Ovary (tissue), 9 donors: ENCODE results near the gene TUBA1C. TPM values are rescaled to one million over a fixed set of nuclear protein-coding genes. Genes with fewer than 3 reads are reported as not detected.

Source experiments
- DNase-seq, 5 donors: peaks; one replicate each; pipeline ENCODE4 v3.0.0-alpha.2; 2019 to 2020
- H3K27ac ChIP-seq, 2 donors: fragments of 200-600 bp; one replicate each; pipeline versions ENCODE4 v1.5.1 to v1.8.0; 2019 to 2022
- H3K27me3 ChIP-seq: fragments of 200-600 bp; one replicate; pipeline ENCODE4 v1.8.0; 2022
- H3K36me3 ChIP-seq: fragments of 200-600 bp; sonication (generic); one replicate; pipeline ENCODE4 v1.5.1; 2019
- H3K4me1 ChIP-seq: one replicate; pipeline ENCODE4 v1.8.1; 2013; ENCODE audit warnings: mild to moderate bottlenecking, moderate library complexity; ENCODE audit not compliant: insufficient read depth
- H3K4me3 ChIP-seq: fragments of 200-600 bp; sonication (generic); one replicate; pipeline ENCODE4 v1.5.1; 2017
- H3K9me3 ChIP-seq, 2 donors: fragments of 200-600 bp in 1 of 2; sonication (generic) in 1 of 2; one replicate each; pipeline versions ENCODE4 v1.5.1 to v1.8.1; 2013 to 2019; ENCODE audit warnings: mild to moderate bottlenecking in 1 of 2, moderate library complexity in 1 of 2
- EP300 ChIP-seq: sonication (generic); formaldehyde crosslinking; IDR thresholded peaks from one replicate; pipeline ENCODE4 v1.6.1; 2017; ENCODE audit warnings: antibody characterized with exemption
- POLR2A ChIP-seq: fragments of 450-650 bp; IDR thresholded peaks from one replicate; pipeline ENCODE4 v1.6.1; 2017; ENCODE audit warnings: antibody characterized with exemption, mild to moderate bottlenecking, moderate library complexity
- WGBS, 3 donors: extraction: QIAGEN DNeasy Blood & Tissue Kit in 1 of 3; methylation state at CpG; one replicate each; pipeline versions ENCODE4 v1.1.5 to v1.1.7; 2013 to 2017; 5-methylcytosine and 5-hydroxymethylcytosine counted together
- intact Hi-C, 4 donors: fragments of 100-400 bp; cut with DNase I; formaldehyde crosslinking; loops; one replicate each; pipeline versions ENCODE4 v1.11.0 to v1.15.1; 2022 to 2023
- polyA plus RNA-seq, 2 donors: library from polyadenylated mRNA; stranded (reverse); fragments of 200-250 nt in 1 of 2; fragments of 350-450 nt in 1 of 2; fragmentation: Illumina TruSeq in 1 of 2; extraction: RNeasy Lipid Tissue Mini Kit (QIAGEN cat#74804) in 1 of 2; gene quantifications; one replicate each; pipeline ENCODE4 v1.2.3, GENCODE V29; 2013 to 2014
- total RNA-seq, 7 donors: library from RNA; depleted of rRNA in 2 of 7; stranded (reverse); fragments of >200 nt in 2 of 7; fragmentation: NEBNext Ultra II Directional in 3 of 7; extraction: Animal tissue kit (Norgen Biotek cat#: 25700) in 3 of 7; gene quantifications; one replicate each; pipeline versions ENCODE4 v1.1.0 to v1.2.4, GENCODE V29; 2016 to 2023
- TF ChIP-seq, protein P1 (sequence below), 3 donors: fragments of 450-650 bp in 2 of 3; fragments of 200-600 bp in 1 of 3; IDR thresholded peaks; one replicate each; pipeline versions ENCODE4 v1.5.1 to v1.8.0; 2016 to 2022; ENCODE audit warnings: antibody characterized with exemption in 3 of 3, mild to moderate bottlenecking in 1 of 3
- donor health status: DM: no; HTN: no; CAD: no; lungs with moderate emphysema.
- donor health status: DM: no; HTN: no; CAD: no.
- donor health status: Bipolar disorder and iron deficiency.
- donor health status: DM: yes; HTN: yes; CAD: no.
- donor health status: DM: no; HTN: no; CAD: no.
- donor health status: DM: yes; HTN: yes; CAD: no.

TUBA1C gene
- total and polyA plus RNA-seq, 9 donors, result 51.9 to 179 (median 101) TPM

- TF ChIP-seq, protein P1, sequence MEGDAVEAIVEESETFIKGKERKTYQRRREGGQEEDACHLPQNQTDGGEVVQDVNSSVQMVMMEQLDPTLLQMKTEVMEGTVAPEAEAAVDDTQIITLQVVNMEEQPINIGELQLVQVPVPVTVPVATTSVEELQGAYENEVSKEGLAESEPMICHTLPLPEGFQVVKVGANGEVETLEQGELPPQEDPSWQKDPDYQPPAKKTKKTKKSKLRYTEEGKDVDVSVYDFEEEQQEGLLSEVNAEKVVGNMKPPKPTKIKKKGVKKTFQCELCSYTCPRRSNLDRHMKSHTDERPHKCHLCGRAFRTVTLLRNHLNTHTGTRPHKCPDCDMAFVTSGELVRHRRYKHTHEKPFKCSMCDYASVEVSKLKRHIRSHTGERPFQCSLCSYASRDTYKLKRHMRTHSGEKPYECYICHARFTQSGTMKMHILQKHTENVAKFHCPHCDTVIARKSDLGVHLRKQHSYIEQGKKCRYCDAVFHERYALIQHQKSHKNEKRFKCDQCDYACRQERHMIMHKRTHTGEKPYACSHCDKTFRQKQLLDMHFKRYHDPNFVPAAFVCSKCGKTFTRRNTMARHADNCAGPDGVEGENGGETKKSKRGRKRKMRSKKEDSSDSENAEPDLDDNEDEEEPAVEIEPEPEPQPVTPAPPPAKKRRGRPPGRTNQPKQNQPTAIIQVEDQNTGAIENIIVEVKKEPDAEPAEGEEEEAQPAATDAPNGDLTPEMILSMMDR (IDR thresholded peaks at IDR 0.05), result no peak
- TF ChIP-seq POLR2A, result no peak
- TF ChIP-seq EP300, result no peak
- intact Hi-C loops, result loop anchor here (2.0 to 10.0 kb wide), 7 partner anchors 42 to 169 kb away; partner anchors contain the start of genes DHH (in 2 of the 4), TUBA1A (in 2 of the 4), TUBA1B (in 2 of the 4) and KMT2D (in 1 of the 4)
- peaks cover 1% of the 10 kb centered on the region for H3K4me1 ChIP-seq
- peak overlapping the region; percentile 81 to 95 for H3K27ac ChIP-seq
- peak overlapping the region; percentile 50 for H3K4me3 ChIP-seq
- 69 to 74% (median 70%) methylated on average over 19 of the region's 19 CpGs for WGBS, 3 donors
- H3K27me3 ChIP-seq, result no peaks in the 10 kb centered on the region
- no peaks in the 10 kb centered on the region for H3K36me3 ChIP-seq
- DNase-seq, result peak in 4 of 5 donors; percentile 23 to 58 (median 48)
- H3K9me3 ChIP-seq, result no peaks in the 10 kb centered on the region
Measured at GRCh38 chr12:49233842-49234526, 30.9 kb upstream of the TUBA1C start.

- Histone ChIP-seq H3K4me1 (peaks cover 1% of the 10 kb centered on the region), H3K27ac (no peak overlapping the region), H3K9me3 (no peaks in the 10 kb centered on the region), H3K4me3 (no peak overlapping the region), H3K27me3 (no peaks in the 10 kb centered on the region), H3K36me3 (no peaks in the 10 kb centered on the region)
- TF ChIP-seq POLR2A (no peak), EP300 (no peak)
- TF ChIP-seq, protein P1 (IDR thresholded peaks at IDR 0.05), result no peak
- no peak for DNase-seq
- WGBS, 3 donors, result 62 to 68% (median 67%) methylated on average over 1 of the region's 1 CpG
- intact Hi-C loops, result loop anchor here in 3 of 4 donors (5.0 to 10.0 kb wide), 3 partner anchors 142 to 172 kb away; partner anchors contain the start of genes DHH (in 1 of the 3), KMT2D (in 1 of the 3) and RHEBL1 (in 1 of the 3)
Measured at GRCh38 chr12:49236423-49236822, 28.5 kb upstream of the TUBA1C start.

DNA sequence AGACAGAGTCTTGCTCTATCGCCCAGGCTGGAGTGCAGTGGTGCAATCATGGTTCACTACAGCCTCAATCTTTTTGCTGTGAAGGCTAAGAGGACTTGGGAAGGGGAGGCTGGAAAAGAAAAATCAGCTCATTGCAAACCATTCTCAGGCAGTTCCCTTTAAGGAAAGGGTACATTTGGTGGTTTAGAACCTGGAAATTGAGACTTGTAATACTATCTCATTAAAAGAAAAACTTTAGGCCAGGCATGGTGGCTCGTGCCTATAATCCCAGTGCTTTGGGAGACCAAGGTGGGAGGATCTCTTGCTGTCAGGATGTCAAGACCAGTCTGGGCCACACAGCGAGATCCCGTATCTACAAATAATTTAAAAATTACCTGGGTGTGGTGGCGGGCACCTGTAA lies 21.3 kb upstream of the TUBA1C start:
- H3K4me1 ChIP-seq, result no peaks in the 10 kb centered on the region
- H3K36me3 ChIP-seq, result no peaks in the 10 kb centered on the region
- no peak overlapping the region for H3K4me3 ChIP-seq
- no peaks in the 10 kb centered on the region for H3K9me3 ChIP-seq
- intact Hi-C loops, result no loop called here
- WGBS, 3 donors, result 85 to 93% (median 92%) methylated on average over 5 of the region's 5 CpGs
- H3K27ac ChIP-seq, result no peak overlapping the region
- DNase-seq, result no peak
- no peaks in the 10 kb centered on the region for H3K27me3 ChIP-seq
- no peak for TF ChIP-seq POLR2A
- TF ChIP-seq, protein P1 (IDR thresholded peaks at IDR 0.05), result no peak
- TF ChIP-seq EP300, result no peak

DNA sequence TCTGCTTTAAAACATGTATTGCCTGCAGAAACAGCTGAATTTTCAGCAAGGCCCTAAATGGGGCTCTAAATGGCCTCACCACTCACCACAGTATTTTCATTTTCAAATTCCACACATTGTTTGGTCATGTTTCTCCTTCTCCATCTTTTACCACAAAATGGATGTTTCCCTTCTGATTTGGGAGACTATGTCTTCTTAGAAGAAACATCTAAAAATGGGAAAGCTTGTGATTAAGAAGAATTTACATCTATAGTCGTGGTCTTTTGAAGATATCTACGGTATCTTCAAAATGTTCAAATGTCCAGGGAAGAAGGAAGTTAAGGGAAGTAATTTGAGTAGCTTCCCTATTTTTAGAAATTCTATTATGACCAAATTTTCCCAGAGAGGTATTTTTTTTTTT lies 20.7 kb upstream of the TUBA1C start:
- intact Hi-C loops, result no loop called here
- Histone ChIP-seq H3K27ac (no peak overlapping the region), H3K27me3 (no peaks in the 10 kb centered on the region), H3K9me3 (no peaks in the 10 kb centered on the region), H3K4me3 (no peak overlapping the region), H3K36me3 (no peaks in the 10 kb centered on the region), H3K4me1 (no peaks in the 10 kb centered on the region)
- no peak for TF ChIP-seq EP300
- TF ChIP-seq, protein P1 (IDR thresholded peaks at IDR 0.05), result no peak
- DNase-seq, result no peak
- WGBS, 3 donors, result 29 to 47% (median 34%) methylated on average over 2 of the region's 2 CpGs
